K562 (cell line): ENCODE measurements around the gene TM7SF2. TPM values are rescaled to one million over a fixed set of nuclear protein-coding genes. Genes with fewer than 3 reads are reported as not detected.

ENCODE experiments used
- HNRNPH1 ChIP-seq: fragments of 200-400 bp; formaldehyde crosslinking; optimal IDR thresholded peaks from 2 replicates; pipeline ENCODE3; 2017; ENCODE audit warnings: low read depth, mild to moderate bottlenecking, low read length, moderate library complexity
- MAZ ChIP-seq, 2 experiments: fragments of 450-650 bp in 1 of 2; sonication (generic) in 1 of 2; formaldehyde crosslinking; IDR thresholded peaks in 1 of 2; conservative IDR thresholded peaks in 1 of 2; 2 replicates each; pipeline versions ENCODE4 v1.4.0 to v1.5.0; 2020; ENCODE audit warnings: mild to moderate bottlenecking in 1 of 2, missing genetic modification reagents in 1 of 2
- NFIC ChIP-seq: fragments of 450-650 bp; IDR thresholded peaks from 2 replicates; pipeline ENCODE4 v1.6.1; 2017; ENCODE audit warnings: mild to moderate bottlenecking, inconsistent platforms
- NFIX ChIP-seq: fragments of 250-450 bp; sonication (Bioruptor Pico); IDR thresholded peaks from 2 replicates; pipeline ENCODE4 v1.4.0; 2020; ENCODE audit warnings: low read depth, mild to moderate bottlenecking, moderate library complexity
- NRF1 ChIP-seq, 2 experiments: fragments of 450-650 bp; IDR thresholded peaks in 1 of 2; conservative IDR thresholded peaks in 1 of 2; 2 replicates each; pipeline ENCODE4 v1.6.1; 2014; ENCODE audit warnings: mild to moderate bottlenecking in 2 of 2
- RREB1 ChIP-seq: fragments of 250-450 bp; sonication (Bioruptor Pico); IDR thresholded peaks from 2 replicates; pipeline ENCODE4 v1.4.0; 2020
- SIN3A ChIP-seq, 2 experiments: fragments of 150-350 bp in 1 of 2; IDR thresholded peaks; 2 replicates each; pipeline ENCODE4 v1.6.1; 2011 to 2016; ENCODE audit warnings: borderline replicate concordance in 2 of 2, low read depth in 2 of 2, low read length in 2 of 2, mild to moderate bottlenecking in 2 of 2, moderate library complexity in 2 of 2; ENCODE audit not compliant: control insufficient read depth in 1 of 2
- SNAPC5 ChIP-seq: fragments of 250-450 bp; sonication (Bioruptor Pico); IDR thresholded peaks from 2 replicates; pipeline ENCODE4 v1.8.0; 2021; ENCODE audit warnings: moderate library complexity, mild to moderate bottlenecking, inconsistent platforms
- STAT5B ChIP-seq: fragments of 250-450 bp; sonication (Bioruptor Pico); IDR thresholded peaks from 2 replicates; pipeline ENCODE4 v1.8.0; 2021; ENCODE audit warnings: mild to moderate bottlenecking, inconsistent platforms
- YY1 ChIP-seq, 3 experiments: IDR thresholded peaks; 2 replicates each; pipeline ENCODE4 v1.6.1; 2011; ENCODE audit warnings: low read length in 2 of 3, mild to moderate bottlenecking in 2 of 3, moderate library complexity in 2 of 3, borderline replicate concordance in 1 of 3, control low read depth in 1 of 3, low read depth in 1 of 3; ENCODE audit not compliant: insufficient read depth in 3 of 3, insufficient replicate concordance in 2 of 3, control insufficient read depth in 1 of 3, insufficient read length in 1 of 3; ENCODE audit errors: extremely low read depth in 1 of 3
- ZBED1 ChIP-seq: IDR thresholded peaks from 2 replicates; pipeline ENCODE4 v1.6.1; 2014
- ZC3H11A ChIP-seq: IDR thresholded peaks from 2 replicates; pipeline ENCODE4 v1.6.1; 2012; ENCODE audit warnings: low read depth, low read length, improper control_type of control experiment
- ZFP36 ChIP-seq: fragments of 150-350 bp; IDR thresholded peaks from 2 replicates; pipeline ENCODE4 v1.6.1; 2018; ENCODE audit warnings: low read length, low read depth; ENCODE audit not compliant: partially characterized antibody
- ZNF280A ChIP-seq: fragments of 450-650 bp; IDR thresholded peaks from 2 replicates; pipeline ENCODE4 v1.6.1; 2018; ENCODE audit warnings: mild to moderate bottlenecking, low read depth; ENCODE audit not compliant: partially characterized antibody
- ZNF436 ChIP-seq: fragments of 250-450, 450-650 bp; sonication (Bioruptor Pico); formaldehyde crosslinking; IDR thresholded peaks from 2 replicates; pipeline ENCODE4 v1.7.0; 2020; ENCODE audit warnings: mild to moderate bottlenecking
- ZNF561 ChIP-seq: fragments of 450-650 bp; formaldehyde crosslinking; conservative IDR thresholded peaks from 2 replicates; pipeline ENCODE4 v1.4.0; 2020; ENCODE audit warnings: mild to moderate bottlenecking, moderate library complexity
- polyA plus RNA-seq, 8 experiments: library from polyadenylated mRNA; depleted of rRNA in 4 of 8; stranded (reverse) in 5 of 8; unstranded in 3 of 8; fragments of >200 nt; fragmentation: Nextera tagmentation in 2 of 8; fragmentation: Illumina TruSeq in 1 of 8; extraction: Ambion mirVana in 2 of 8; extraction: Trizol in 1 of 8; gene quantifications; 2 replicates each; pipeline versions ENCODE4 v1.2.1 to v1.2.3, GENCODE V29; 2011 to 2014; ENCODE audit warnings: inconsistent platforms in 1 of 8, missing spikeins in 1 of 8
- total RNA-seq, 7 experiments: library from RNA; depleted of rRNA in 6 of 7; stranded (reverse); fragments of >200 nt in 6 of 7; fragmentation: Illumina TruSeq in 2 of 7; extraction: Trizol in 2 of 7; gene quantifications; 2 replicates each; pipeline versions ENCODE4 v1.2.1 to v1.2.3, GENCODE V29; 2011 to 2021; ENCODE audit warnings: low replicate concordance in 1 of 7

TM7SF2 gene
- total and polyA plus RNA-seq, 9 of the 15 experiments (the other 6 are each of a cell fraction or from before 2014, with no cell fraction given), result 1.2 to 22.0 (median 14.3) TPM

- TF ChIP-seq ZNF280A (no peak), ZFP36 (no peak), ZBED1 (peak; percentile 57; the same call in 1 of the 2 replicates), YY1 (IDR thresholded peaks at IDR 0.05; ENCODE audit: borderline replicate concordance in 1 of 3, control insufficient read depth in 1 of 3, extremely low read depth in 1 of 3, insufficient read depth in 3 of 3, insufficient read length in 1 of 3, insufficient replicate concordance in 2 of 3, low read depth in 1 of 3, low read length in 2 of 3) (peak in 1 of 3 experiments; percentile 41), RREB1 (CRISPR knock-in tag) (no peak), NRF1 (conservative IDR thresholded peaks at IDR 0.05 in 1 of 2, IDR thresholded peaks at IDR 0.05 in 1 of 2) (peak; percentile 49 to 54), NFIC (0 out of 2 replicates have a peak, but pooled peaks have one; percentile 4), ZNF561 (CRISPR knock-in tag) (no peak), SIN3A (IDR thresholded peaks at IDR 0.05; ENCODE audit: borderline replicate concordance in 2 of 2, control insufficient read depth in 1 of 2, low read depth in 2 of 2, low read length in 2 of 2) (0 out of 4 replicates have a peak, but pooled peaks of 1 of the 2 experiments have one; percentile 17), ZNF436 (no peak), SNAPC5 (CRISPR knock-in tag) (no peak), HNRNPH1 (no peak), MAZ (CRISPR knock-in tag; conservative IDR thresholded peaks at IDR 0.05 in 1 of 2, IDR thresholded peaks at IDR 0.05 in 1 of 2) (peak in 1 of 2 experiments; percentile 47; a peak in 1 of 4 replicates), NFIX (CRISPR knock-in tag) (no peak), ZC3H11A (no peak), STAT5B (CRISPR knock-in tag) (no peak)
Measured at GRCh38 chr11:65132988-65133700, 21.5 kb downstream of the TM7SF2 start (continued).
